HG03064 (cell line): Measurements from ENCODE around the gene EGF.
"Not testable (repeated sequence)": the region's sequence is repeated elsewhere in the genome, so short reads cannot be mapped to it uniquely, and the experiment has no call there.

Experiments
- ATAC-seq: cut with Tn5 transposase; IDR thresholded peaks from one replicate; pipeline ENCODE4 v1.9.1; 2021; ENCODE audit warnings: low read depth; ENCODE audit not compliant: unreplicated experiment

The EGF gene

DNA sequence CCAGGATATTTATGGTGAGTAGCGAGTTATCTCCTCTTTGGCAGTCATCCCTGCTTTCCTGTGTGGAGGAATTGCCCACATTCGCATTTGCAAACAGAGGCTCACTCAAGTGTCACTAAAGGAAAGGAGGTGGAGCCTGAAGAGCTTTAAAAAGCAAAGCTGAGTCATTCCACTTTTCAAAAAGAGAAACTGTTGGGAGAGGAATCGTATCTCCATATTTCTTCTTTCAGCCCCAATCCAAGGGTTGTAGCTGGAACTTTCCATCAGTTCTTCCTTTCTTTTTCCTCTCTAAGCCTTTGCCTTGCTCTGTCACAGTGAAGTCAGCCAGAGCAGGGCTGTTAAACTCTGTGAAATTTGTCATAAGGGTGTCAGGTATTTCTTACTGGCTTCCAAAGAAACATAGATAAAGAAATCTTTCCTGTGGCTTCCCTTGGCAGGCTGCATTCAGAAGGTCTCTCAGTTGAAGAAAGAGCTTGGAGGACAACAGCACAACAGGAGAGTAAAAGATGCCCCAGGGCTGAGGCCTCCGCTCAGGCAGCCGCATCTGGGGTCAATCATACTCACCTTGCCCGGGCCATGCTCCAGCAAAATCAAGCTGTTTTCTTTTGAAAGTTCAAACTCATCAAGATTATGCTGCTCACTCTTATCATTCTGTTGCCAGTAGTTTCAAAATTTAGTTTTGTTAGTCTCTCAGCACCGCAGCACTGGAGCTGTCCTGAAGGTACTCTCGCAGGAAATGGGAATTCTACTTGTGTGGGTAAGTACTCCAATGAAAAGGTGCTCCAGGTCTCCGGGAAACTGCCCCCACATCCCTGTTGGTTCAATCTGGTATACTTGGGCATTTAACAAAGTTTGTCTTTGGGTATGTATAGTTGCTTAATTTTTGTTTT, at the start of gene EGF:
Gene EGF (plus strand): TSS at position 178 of the 890 bp plus-strand sequence. CDS start 453 bp downstream, at position 631.
- no peak for ATAC-seq

DNA sequence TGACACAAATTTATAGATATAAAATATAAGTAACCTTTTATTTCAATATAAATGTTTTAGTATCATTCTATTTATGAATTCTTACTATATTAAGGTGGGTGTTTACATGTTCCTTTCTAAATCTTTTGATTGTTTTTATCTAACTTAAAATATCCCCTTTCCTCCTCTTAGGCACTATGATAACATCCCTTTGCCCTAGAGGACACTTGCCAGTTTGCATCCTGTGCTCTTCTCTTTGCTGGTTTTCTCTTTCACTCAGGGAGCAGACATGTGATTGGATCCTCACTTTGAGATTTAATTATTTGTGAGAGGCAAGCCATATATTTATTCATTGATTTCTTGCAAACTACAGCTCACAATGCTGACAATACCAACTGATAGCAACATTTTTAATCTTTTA, 48.5 kb upstream of the EGF start:
- no peak for ATAC-seq

DNA sequence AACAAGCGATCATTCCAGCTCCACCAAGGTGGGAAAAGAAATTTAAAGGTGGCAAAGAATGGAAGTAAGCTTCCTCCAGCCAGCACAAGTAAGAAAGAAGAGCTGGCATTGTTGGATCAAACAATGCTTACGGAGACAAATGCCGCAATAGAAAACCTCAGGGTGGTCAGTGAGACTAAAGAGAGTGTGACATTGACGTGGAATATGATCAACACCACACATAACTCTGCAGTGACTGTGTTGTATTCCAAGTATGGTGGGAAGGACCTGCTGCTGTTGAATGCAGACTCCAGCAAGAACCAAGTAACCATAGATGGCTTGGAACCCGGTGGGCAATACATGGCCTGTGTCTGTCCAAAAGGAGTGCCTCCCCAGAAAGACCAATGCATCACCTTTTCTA, 42.6 kb upstream of the EGF start:
- ATAC-seq, result no peak

DNA sequence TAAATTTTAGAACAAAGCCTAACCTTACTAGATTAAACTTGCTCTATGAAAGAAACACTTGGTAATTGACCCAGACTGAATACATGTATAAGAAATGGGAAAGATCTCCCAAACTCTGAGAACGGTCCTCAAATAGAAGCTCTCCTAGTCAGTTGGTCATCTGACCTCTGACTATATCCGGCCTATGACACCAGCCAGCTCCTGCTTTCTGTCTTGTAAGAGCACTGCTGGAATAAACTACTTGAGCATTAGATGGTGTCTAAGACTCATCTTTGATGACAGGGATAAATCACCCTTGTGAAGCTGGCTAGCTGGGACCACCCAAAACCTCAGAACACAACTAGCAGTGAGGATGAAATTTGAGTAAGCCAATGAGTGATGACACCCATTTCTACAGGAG, 40.6 kb upstream of the EGF start:
- no peak for ATAC-seq

DNA sequence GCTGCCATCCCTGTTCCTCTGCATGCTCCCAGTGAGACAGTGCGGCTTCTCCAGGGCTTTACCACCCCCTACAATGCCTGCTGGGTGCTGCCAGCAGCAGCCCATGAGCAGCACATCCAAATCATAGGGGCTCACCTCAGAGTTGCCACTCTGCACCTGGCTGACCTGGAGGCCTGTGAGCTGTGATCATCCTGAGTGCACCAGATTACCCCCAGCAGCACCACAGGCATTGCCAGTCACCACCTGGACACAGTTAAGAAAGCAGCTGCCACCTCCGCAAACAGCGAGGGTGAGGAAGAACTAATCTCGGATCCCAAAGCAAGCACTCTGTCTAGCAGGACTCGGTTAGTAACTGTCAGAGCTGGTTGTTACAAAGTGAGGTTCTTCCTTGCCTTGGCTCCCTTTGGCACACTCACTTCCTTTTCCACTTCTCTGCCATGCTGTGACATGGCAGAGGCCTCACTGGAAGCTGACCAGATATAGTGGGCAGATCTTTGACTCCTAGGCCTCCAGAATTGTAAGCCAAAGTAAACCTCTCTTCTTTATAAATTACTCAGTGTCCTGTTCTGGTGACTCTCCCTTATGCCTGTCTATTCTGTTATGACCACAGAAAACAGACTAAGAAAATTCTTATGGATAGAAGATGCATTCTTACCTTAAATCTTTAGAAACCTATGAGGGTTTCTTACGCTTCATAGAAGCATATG, 39.6 kb upstream of the EGF start:
- no peak for ATAC-seq

DNA sequence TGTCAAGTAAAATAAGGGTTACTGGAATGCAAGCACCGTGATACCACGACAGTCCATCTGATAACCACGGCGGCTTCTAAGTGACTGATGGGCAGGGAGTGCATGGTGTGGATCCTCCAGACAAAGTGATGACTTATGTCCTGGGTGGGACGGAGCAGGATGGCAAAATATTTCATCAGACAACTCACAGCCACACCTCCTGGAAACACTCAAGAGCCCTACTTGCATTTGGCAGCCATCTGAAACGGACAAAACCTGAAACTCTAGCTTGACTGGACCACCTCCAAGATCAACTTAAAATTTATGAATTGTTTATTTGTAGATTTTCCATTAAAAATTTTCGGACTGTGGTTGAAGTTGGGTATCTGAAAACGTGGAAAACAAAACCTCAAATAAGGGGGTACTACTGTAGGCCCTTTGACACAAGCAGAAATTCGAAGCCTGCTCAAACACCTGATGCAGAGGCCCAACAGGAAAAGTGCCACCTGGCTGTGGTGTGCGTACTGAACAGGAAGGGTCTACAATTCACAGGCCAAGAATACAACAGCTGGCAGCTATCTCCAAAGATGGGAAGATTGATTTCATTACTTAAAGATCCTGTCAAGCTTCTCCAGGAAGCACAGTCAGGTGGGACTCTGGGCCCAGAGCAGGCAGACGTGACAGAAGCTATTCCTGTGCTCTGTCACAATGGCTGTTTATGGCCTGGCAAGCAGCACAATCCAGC, 38.7 kb upstream of the EGF start:
- no peak for ATAC-seq

DNA sequence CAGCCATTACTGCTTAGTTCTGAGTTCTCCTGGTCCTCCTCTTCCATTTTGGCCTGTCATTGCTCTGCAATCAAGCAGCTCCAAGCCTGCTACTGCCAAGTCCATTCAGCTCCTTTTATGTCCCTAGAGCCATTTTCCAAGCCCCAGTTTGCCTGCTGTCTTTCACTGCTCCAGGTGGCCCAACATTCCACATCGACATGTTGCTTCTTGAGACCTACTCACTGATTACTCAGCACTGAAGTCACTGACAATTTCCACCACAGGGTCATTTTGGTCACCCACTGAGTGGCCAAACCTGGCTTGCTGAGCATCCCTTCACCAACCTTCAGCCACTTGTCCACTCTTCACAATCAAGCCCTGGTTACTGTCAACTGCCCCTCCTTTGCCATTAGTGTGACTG, 37.6 kb upstream of the EGF start:
- no peak for ATAC-seq

DNA sequence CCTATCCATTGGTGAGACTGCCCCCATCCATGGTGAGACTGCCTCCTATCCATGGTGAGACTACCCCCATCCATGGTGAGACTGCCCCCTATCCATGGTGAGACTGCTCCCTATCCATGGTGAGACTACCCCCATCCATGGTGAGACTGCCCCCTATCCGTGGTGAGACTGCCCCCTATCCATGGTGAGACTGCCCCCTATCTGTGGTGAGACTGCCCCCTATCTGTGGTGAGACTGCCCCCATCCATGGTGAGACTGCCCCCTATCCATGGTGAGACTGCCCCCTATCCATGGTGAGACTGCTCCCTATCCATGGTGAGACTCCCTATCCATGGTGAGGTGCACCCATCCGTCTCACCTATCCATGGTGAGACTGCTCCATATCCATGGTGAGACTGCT, 37.1 kb upstream of the EGF start:
- not testable (repeated sequence) for ATAC-seq

DNA sequence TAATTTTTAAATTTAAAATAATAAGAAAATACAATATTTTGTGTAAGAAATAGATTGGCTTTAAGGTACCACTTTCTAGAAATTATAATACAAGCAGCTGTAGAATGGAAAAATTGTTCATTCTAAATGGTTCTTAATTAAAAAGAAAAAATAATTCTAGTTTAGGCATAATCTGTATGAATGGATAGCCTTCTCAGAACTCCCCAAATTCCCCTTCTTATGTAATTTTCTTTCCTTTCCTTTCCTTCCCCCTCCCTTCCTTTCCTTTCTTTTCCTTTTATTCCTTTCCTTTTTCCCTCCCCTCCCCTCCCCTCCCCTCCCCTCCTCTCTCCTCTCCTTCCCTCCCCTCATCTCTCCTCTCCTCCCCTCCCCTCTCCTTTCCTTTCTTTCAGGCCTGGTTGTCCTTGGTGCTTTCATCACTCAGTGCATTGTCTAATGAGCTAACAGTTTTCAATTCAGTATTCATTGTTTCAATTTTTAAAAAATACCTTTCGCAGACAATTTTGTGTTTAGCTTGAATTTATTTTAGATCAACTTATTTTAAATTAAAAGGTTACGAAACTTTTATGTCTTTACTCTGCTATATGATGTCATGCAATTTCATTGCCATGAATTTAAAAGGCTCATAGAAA, 35.9 kb upstream of the EGF start:
- ATAC-seq, result no peak

DNA sequence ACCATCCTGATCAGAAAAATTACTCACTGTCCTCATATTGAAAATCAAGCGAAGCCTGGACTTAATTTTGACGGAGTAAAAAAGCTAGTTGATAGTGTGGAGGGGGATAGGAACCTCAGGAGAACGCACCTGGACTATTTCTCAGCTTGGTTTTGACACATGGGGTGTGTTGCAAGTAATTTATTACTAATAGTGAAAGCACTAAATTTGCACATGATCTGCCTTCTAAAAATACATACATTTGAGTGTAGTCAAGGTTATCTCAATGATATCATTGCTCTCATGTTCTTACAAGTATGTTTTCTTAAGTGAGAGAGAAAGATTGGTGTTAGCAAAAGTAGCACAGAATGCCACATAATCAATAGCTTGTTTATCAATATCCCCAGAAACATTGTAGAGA, 35.3 kb upstream of the EGF start:
- ATAC-seq, result peak; percentile 84

DNA sequence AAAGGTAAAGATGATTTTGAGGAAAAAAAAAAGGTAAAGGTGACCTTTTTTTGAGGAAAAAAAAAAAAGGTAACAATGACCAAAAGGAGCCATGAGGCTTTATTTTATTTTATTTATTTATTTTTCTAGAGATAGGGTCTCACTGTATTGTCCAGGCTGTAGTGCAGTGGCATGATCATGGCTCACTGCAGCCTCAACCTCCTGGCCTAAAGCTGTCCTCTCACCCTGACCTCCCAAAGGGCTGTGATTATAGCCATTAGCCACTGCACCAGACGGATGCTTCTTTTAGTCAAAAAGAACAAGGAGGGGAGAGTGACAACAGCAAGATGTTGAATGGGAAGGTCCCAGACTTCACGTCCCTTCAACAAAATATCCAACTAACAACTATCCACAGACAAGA, 34.3 kb upstream of the EGF start:
- ATAC-seq, result no peak

DNA sequence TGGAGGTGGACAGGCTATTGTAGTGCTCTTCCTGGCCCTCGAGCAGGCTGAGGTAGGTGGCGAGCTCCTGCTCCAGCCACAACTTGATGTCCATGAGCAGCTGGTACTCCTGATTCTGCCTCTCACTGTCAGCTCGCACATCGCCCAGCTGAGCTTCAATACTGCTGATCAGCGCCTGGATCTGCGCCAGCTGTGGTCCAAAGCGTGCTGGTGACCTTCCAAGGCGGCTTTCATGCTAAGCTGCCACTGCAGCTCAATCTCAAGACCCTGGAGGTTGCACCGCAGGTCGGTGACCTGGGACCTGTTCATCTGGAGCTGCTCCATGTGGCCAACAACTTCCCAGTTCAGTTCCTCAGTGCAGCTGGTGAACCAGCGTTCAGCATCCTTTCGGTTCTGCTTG, 33.6 kb upstream of the EGF start:
- no peak for ATAC-seq

DNA sequence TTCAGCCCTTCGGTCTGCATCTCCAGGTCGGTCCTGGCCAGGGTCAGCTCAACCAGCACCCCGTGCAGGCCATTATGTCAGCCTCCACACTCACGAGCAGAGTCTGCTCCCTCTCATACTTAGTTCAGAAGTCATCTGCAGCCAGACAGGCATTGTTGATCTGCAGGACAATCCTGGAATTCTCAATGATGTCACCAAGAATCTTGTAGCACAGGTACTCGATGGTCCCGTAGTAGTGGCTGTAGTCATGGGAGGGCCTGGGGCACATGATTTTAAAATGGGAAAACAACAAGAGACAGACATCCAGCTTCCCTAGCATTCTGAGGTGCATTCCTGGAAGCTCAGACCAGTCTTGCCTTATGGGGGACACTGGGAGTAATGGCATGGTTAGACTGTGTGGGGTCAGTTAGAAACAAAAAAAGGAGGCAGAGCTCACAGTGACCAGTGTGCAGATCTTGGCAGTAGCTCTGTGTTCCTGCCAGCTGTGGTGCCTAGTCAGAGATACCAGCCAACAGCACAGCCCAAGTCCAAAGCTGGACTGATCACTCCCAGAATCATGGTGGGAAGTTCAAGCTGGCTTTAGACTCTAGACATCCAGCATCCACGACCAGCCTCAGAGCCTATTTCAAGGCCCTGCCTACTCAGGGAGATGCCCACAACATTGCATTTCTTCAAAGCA, 32.9 kb upstream of the EGF start:
- ATAC-seq, result no peak

DNA sequence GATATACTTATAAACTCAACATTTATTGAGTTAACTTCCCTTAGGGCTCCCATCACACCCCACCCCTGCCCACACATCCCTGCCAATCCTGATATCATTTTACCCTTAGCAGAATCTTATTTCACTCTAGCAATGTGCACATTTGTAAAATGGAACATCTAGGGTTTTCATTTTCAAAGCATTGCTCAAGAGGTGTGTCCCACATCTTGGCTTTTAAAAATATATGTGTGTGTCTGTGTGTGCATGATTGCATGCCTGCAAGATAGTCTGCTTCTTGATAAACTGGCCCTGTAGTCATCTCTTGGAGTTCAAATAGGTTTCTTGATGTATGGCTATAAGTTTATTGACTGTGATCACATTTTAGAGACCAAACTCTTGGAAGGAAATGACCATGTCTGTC, 26.4 kb upstream of the EGF start:
- no peak for ATAC-seq

DNA sequence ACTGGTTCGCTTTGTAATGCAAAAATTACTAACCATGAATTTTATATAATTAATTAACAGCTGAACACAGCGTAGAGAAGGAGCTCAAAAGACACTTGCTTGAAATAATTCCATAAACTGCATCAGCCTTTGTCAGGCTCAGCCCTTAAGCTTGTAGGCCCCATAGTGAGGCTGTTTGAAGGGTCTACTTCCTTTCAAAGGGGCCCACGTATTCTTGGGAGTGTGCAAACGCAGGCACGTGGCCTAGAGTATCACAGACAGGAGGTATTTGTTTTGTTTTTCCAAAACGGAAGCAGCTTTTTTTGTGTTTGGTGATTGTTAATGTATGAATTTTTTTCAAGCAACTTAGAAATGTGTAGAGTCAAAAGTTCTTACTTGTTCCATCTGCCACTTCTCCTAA, 25.6 kb upstream of the EGF start:
- ATAC-seq, result no peak

DNA sequence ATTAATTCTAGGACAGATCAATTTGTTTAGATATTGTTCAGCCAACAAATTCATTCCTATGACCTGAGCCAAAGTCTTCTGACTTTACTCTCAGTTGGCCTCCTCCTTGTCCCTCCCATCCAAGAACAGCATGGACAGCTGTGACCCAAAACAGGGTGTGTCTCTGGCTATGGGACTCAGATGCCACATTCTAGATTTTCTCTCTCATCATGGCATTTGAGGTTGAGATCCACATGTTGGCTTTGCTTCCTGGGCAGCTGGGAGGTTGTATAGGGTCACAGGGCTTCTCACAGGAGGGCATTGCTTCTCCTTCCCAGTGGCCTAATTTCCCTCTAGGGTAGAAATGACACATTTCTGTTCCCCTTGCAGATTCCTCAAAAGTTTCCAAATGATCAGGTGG, 22.6 kb upstream of the EGF start:
- ATAC-seq, result no peak

DNA sequence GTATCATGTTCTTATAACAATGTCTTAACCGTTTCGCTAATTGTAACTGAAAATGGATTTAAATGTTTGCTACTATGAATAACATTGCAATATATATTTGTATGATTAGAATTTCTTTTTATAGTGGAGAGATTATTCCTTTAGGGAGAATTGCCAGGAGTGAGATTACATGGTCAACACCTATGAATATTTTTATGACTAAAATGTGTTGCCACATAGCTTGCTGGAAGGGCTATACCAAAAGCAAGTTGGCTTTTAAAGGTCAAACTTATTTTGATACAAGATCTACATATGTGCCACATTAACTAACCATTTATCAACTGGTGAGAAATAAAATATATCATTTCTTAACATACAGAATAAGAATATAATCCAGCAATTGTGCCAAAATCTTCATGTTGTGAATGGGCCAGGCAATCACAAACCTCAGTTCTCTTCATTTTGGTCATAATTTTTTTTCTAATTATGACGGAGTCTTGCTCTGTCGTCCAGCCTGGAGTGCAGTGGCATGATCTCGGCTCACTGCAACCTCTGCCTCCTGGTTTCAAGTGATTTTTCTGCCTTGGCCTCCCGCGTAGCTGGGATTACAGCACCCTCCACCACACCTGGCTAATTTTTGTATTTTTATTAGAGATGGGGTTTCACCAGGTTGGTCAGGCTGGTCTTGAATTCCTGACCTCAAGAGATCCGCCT, 10.0 kb upstream of the EGF start:
- ATAC-seq, result no peak

DNA sequence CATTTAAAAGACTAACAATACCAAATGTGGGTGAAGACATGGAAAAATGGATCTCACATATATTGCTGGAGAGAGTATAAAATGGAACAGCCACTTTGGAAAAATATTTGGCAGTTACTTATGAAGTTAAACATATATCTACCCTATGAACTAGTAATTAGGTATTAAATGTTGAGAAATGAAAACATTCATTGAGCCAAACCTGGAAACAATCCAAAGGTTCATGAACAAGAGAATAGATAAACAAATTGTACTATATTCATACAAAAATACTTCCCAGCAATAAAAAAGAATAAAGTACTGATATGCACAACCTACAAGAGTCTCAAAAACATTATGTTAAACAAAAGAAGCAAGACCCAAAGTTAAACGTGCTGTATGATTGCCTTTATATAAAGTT, 4.0 kb upstream of the EGF start:
- ATAC-seq, result no peak

DNA sequence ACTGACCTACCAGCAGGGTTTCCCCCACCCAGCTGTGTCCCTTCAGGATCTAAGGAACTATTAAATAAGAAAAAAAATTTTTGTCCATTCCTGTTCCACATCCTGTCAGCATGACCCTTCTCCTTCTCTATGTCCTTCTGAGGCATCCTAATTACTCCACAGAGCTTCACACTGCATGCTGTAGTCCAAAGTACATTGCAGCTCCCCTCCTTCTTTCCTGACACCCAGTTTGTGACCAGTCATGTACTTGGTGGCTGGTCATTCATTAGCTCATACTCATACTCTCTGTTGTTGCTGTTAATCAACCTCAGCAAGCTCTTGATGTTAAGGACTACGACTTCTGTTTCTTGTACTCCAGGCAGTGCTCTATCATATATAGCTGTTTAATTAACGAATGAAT, 2.4 kb upstream of the EGF start:
- no peak for ATAC-seq
